Measurements from ENCODE around the gene TRPM5. TPM values are rescaled to one million over a fixed set of nuclear protein-coding genes. Genes with fewer than 3 reads are reported as not detected.

Gene TRPM5
- polyA plus RNA-seq, 3 donors from 2014 or later: not detected

- no peaks in the 10 kb centered on the region for H3K36me3 Mint-ChIP-seq
- no peaks in the 10 kb centered on the region for H3K9me3 Mint-ChIP-seq
- no peak for DNase-seq
- peaks cover 7 to 18% (median 13%) of the 10 kb centered on the region in 3 donors for H3K27me3 Mint-ChIP-seq (ENCODE audit: low read depth in 3 of 3)
- H3K4me3 Mint-ChIP-seq: no peak overlapping the region
- H3K27ac Mint-ChIP-seq: no peak overlapping the region
- no peaks in the 10 kb centered on the region for H3K4me1 Mint-ChIP-seq
Observed at GRCh38 chr11:2453436-2453835, 9.1 kb upstream of the TRPM5 start.

GRCh38 chr11:2452321-2453012 lies 8.2 kb upstream of the TRPM5 start:
- H3K27ac Mint-ChIP-seq: no peak overlapping the region
- no peaks in the 10 kb centered on the region for H3K9me3 Mint-ChIP-seq
- no peaks in the 10 kb centered on the region for H3K36me3 Mint-ChIP-seq
- H3K4me3 Mint-ChIP-seq: no peak overlapping the region
- no peak for DNase-seq
- H3K27me3 Mint-ChIP-seq (ENCODE audit: low read depth in 3 of 3): peaks cover 10 to 17% (median 13%) of the 10 kb centered on the region in 3 donors
- H3K4me1 Mint-ChIP-seq: peaks cover 0 to 2% of the 10 kb centered on the region in 2 donors

- Mint-ChIP-seq H3K27ac (no peak overlapping the region), H3K4me3 (no peak overlapping the region), H3K4me1 (peaks cover 0 to 8% of the 10 kb centered on the region in 2 donors), H3K27me3 (ENCODE audit: low read depth in 3 of 3) (peaks cover 11 to 17% (median 11%) of the 10 kb centered on the region in 3 donors), H3K36me3 (no peaks in the 10 kb centered on the region), H3K9me3 (no peaks in the 10 kb centered on the region)
- DNase-seq: no peak
Observed at GRCh38 chr11:2451916-2452315, 7.6 kb upstream of the TRPM5 start.

- Mint-ChIP-seq H3K36me3 (no peaks in the 10 kb centered on the region), H3K4me3 (no peak overlapping the region), H3K4me1 (peaks cover 0 to 8% of the 10 kb centered on the region in 2 donors), H3K27me3 (ENCODE audit: low read depth in 3 of 3) (peaks cover 10 to 15% (median 10%) of the 10 kb centered on the region in 3 donors), H3K27ac (no peak overlapping the region), H3K9me3 (no peaks in the 10 kb centered on the region)
- no peak for DNase-seq
Observed at GRCh38 chr11:2451336-2451735, 7.0 kb upstream of the TRPM5 start.

- H3K36me3 Mint-ChIP-seq: no peaks in the 10 kb centered on the region
- H3K27me3 Mint-ChIP-seq (ENCODE audit: low read depth in 3 of 3): peaks cover 8 to 15% (median 8%) of the 10 kb centered on the region in 3 donors
- no peak overlapping the region for H3K27ac Mint-ChIP-seq
- peaks cover 2 to 10% of the 10 kb centered on the region in 2 donors for H3K4me1 Mint-ChIP-seq
- H3K4me3 Mint-ChIP-seq: no peak overlapping the region
- DNase-seq: peak in 2 of 3 donors; percentile 19 to 31
- no peaks in the 10 kb centered on the region for H3K9me3 Mint-ChIP-seq
Observed at GRCh38 chr11:2450321-2451041, 6.2 kb upstream of the TRPM5 start.

- peaks cover 8 to 18% (median 10%) of the 10 kb centered on the region in 3 donors for H3K27me3 Mint-ChIP-seq (ENCODE audit: low read depth in 3 of 3)
- no peaks in the 10 kb centered on the region for H3K36me3 Mint-ChIP-seq
- H3K9me3 Mint-ChIP-seq: no peaks in the 10 kb centered on the region
- no peak overlapping the region for H3K27ac Mint-ChIP-seq
- no peak overlapping the region for H3K4me3 Mint-ChIP-seq
- DNase-seq: no peak
- peaks cover 6 to 14% of the 10 kb centered on the region in 2 donors for H3K4me1 Mint-ChIP-seq
Observed at GRCh38 chr11:2449548-2450320, 5.4 kb upstream of the TRPM5 start.

GRCh38 chr11:2448661-2449547 lies 4.6 kb upstream of the TRPM5 start:
- H3K9me3 Mint-ChIP-seq: no peaks in the 10 kb centered on the region
- H3K27ac Mint-ChIP-seq: no peak overlapping the region
- peaks cover 6 to 14% of the 10 kb centered on the region in 2 donors for H3K4me1 Mint-ChIP-seq
- H3K4me3 Mint-ChIP-seq: no peak overlapping the region
- no peak for DNase-seq
- peaks cover 7 to 14% (median 8%) of the 10 kb centered on the region in 3 donors for H3K27me3 Mint-ChIP-seq (ENCODE audit: low read depth in 3 of 3)
- no peaks in the 10 kb centered on the region for H3K36me3 Mint-ChIP-seq

DNA sequence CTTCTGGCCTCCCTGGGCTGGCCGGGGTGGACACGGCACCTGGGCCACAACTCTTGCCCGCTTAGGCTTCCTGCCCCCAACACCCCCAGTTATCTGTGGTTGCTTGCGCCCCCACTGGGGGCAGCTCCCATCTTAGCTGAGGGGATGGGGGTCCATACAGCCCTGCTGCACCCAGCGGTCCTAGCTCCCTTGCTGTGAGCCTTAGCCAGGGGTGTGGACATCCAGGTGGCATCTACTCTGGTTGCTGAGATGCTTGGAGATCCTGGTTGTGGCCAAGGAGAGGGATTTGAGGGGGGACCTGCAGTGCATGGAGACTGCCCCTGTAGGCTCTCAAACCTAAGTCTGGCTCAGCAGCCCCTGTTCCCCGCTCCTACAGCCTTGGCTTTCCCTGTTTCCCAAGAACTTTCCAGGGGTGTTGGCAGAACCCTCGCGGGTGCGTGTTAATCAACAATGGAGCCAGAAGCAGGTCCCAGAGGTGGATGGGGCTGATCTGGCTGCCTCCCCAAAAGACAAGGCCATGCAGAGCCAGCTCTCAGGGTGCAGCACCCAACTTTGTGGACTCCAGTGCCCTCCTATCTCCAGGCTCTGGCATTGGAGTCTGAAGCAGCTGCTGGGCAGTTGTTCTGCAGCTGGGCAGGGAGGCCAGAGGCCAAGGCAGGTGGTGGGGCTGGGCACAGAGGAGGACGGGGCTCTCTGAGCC lies 3.8 kb upstream of the TRPM5 start:
- DNase-seq: no peak
- Mint-ChIP-seq H3K4me3 (no peak overlapping the region), H3K36me3 (no peaks in the 10 kb centered on the region), H3K27ac (no peak overlapping the region), H3K9me3 (no peaks in the 10 kb centered on the region), H3K27me3 (ENCODE audit: low read depth in 3 of 3) (peaks cover 6 to 18% (median 7%) of the 10 kb centered on the region in 3 donors), H3K4me1 (peaks cover 6 to 17% of the 10 kb centered on the region in 2 donors)

DNA sequence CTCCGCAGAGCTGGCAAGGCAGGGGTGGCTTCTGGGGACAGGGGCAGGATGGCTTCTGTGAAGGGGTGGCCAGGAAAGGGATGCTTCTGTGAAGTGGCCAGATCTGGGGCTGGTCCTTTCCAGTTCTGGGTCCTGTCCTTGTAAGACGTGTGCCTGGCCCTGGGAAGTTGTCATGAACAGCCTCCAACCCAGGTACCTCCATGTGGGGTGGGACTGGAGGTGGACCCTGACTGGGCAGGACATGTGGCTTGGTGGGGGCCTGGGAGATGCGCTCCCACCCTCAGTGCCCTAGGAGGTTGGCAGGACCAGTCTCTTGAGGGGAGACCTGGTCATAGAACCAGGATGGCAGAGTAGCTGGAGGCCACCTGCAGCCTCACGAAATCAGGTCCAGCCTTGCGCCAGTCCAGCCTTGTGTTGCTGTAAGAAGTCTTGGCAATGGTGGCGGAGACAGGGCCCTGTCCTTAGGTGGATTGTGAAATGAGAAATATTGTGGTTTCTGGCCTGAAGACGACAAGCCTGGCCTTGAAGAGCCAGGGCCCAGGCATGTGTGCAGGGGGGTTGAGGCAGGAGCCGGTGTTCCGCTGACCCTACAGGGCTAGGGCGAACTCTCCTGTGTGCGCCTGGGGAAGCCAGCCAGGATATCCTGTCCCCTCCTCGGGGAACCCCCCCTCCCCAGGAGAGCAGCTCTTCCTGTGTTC lies 3.1 kb upstream of the TRPM5 start:
- Mint-ChIP-seq H3K9me3 (no peaks in the 10 kb centered on the region), H3K4me1 (peaks cover 6 to 18% of the 10 kb centered on the region in 2 donors), H3K4me3 (peak overlapping the region in 2 of 5 donors; percentile 9 to 12), H3K27ac (no peak overlapping the region), H3K36me3 (no peaks in the 10 kb centered on the region), H3K27me3 (ENCODE audit: low read depth in 3 of 3) (peaks cover 7 to 19% (median 9%) of the 10 kb centered on the region in 3 donors)
- DNase-seq: no peak

DNA sequence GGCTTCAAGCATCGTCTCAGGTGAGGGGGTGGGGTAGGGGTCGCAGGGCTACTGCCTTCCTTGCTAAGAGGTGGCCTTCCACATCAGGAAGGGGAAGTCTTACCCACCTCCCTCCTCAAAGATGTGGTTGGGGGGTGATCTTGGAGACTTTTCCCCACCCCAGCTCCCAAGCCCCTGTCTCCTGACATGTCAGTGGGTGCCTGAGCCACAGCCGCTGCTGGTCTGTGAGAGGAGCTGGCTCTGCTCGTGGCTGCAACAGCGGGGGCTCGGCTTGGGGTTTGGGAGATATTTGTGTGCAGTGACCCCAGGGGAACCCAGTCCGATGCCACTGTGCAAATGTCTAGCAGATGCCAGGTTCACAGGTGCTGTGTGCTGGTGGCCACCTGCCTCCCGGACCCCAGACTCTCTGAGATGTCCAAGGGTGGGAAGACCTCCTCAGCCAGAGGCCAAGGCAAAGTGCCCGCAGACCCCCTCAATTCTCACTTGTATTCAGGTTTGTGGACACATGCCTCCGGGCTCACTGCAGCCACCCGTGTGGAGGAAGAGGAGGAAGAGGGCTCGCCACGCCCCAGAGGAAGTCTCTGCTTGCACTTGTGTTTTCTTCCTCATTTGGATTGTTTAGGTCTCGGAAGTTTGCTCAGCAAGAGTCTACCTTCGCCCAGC lies 2.4 kb upstream of the TRPM5 start:
- H3K27ac Mint-ChIP-seq: no peak overlapping the region
- H3K4me3 Mint-ChIP-seq: peak overlapping the region in 2 of 5 donors; percentile 9 to 12
- H3K36me3 Mint-ChIP-seq: no peaks in the 10 kb centered on the region
- H3K9me3 Mint-ChIP-seq: no peaks in the 10 kb centered on the region
- H3K4me1 Mint-ChIP-seq: peaks cover 6 to 18% of the 10 kb centered on the region in 2 donors
- peaks cover 5 to 21% (median 9%) of the 10 kb centered on the region in 3 donors for H3K27me3 Mint-ChIP-seq (ENCODE audit: low read depth in 3 of 3)
- DNase-seq: no peak

- Mint-ChIP-seq H3K36me3 (no peaks in the 10 kb centered on the region), H3K9me3 (no peaks in the 10 kb centered on the region), H3K4me1 (peaks cover 6 to 18% of the 10 kb centered on the region in 2 donors), H3K27ac (no peak overlapping the region), H3K4me3 (peak overlapping the region; percentile 73 to 80 (median 77)), H3K27me3 (ENCODE audit: low read depth in 3 of 3) (peaks cover 5 to 19% (median 12%) of the 10 kb centered on the region in 3 donors)
- no peak for DNase-seq
Observed at GRCh38 chr11:2445746-2446551, 1.6 kb upstream of the TRPM5 start.

Measured in immature natural killer cell (primary cell).